HepG2 (cell line): ENCODE data around the gene C11orf65. TPM values are rescaled to one million over a fixed set of nuclear protein-coding genes. Genes with fewer than 3 reads are reported as not detected.

Experiments
- ATAC-seq: fragments of 200-7000 bp; cut with Tn5 transposase; 3 replicates; pipeline ENCODE4 v1.9.1; 2020; ENCODE audit warnings: mild to moderate bottlenecking, moderate library complexity
- BruUV-seq: library from RNA; stranded (reverse); fragments of 400-500 nt; replicated peaks from 2 replicates; lab custom pipeline; 2021; lab: Mats Ljungman, UMichigan
- CTCF ChIA-PET: fragments of 300-600 bp; formaldehyde crosslinking; extraction: SDS; loops from one replicate; lab custom pipeline; 2021; ENCODE audit warnings: low total read pairs, inconsistent platforms, low intra/inter-chr PET ratio; lab: Yijun Ruan, JAX
- POLR2A ChIA-PET: fragments of 350-600 bp; sonication (Branson Sonifier 250); formaldehyde crosslinking; loops from one replicate; lab custom pipeline; 2020; ENCODE audit warnings: antibody characterized with exemption, inconsistent platforms; lab: Yijun Ruan, JAX
- DNase-seq: peaks from one replicate; pipeline ENCODE4 v3.0.0-alpha.2; 2015; ENCODE audit warnings: low spot score
- FAIRE-seq: peaks from 3 replicates; lab custom pipeline; 2011; peaks lifted over from hg19 to GRCh38; lab: Jason Lieb, UNC
- H2AFZ ChIP-seq: one replicate; pipeline ENCODE4 v1.6.1; 2011; ENCODE audit warnings: low read length, inconsistent platforms
- H3K27ac ChIP-seq: fragments of 300-600 bp; 3 replicates; pipeline ENCODE4 v1.8.0; 2011; ENCODE audit warnings: mixed run types, mild to moderate bottlenecking, mixed read lengths, low read length, inconsistent platforms; ENCODE audit not compliant: insufficient read depth; ENCODE audit errors: extremely low read length
- H3K27me3 ChIP-seq, 2 experiments: fragments of 200-600 bp in 1 of 2; 2 replicates in 1 of 2; 3 replicates in 1 of 2; pipeline versions ENCODE4 v1.6.0 to v1.8.0; 2011; ENCODE audit warnings: low read length in 2 of 2, mild to moderate bottlenecking in 2 of 2, moderate library complexity in 2 of 2, inconsistent platforms in 1 of 2; ENCODE audit not compliant: insufficient read depth in 2 of 2, control insufficient read depth in 1 of 2
- H3K36me3 ChIP-seq, 2 experiments: fragments of 200-600 bp in 1 of 2; replicated peaks in 1 of 2; 2 replicates in 1 of 2; 3 replicates in 1 of 2; pipeline versions ENCODE4 v1.5.1 to v1.8.0; 2011; ENCODE audit warnings: low read length in 2 of 2, inconsistent platforms in 1 of 2; ENCODE audit not compliant: insufficient read depth in 2 of 2, control insufficient read depth in 1 of 2
- H3K4me1 ChIP-seq: 2 replicates; pipeline ENCODE4 v1.5.1; 2012; ENCODE audit warnings: low read length, inconsistent platforms; ENCODE audit not compliant: insufficient read depth
- H3K4me2 ChIP-seq: 2 replicates; pipeline ENCODE4 v1.6.0; 2011; ENCODE audit warnings: low read depth, low read length, inconsistent platforms
- H3K4me3 ChIP-seq, 3 experiments: fragments of 200-600 bp in 1 of 3; sonication (generic), shearing (Covaris generic) in 1 of 3; replicated peaks in 1 of 3; 2 replicates each; pipeline ENCODE4 v1.5.1; 2011 to 2016; ENCODE audit warnings: low read length in 3 of 3, inconsistent platforms in 2 of 3, low read depth in 2 of 3, mild to moderate bottlenecking in 2 of 3, control low read depth in 1 of 3, mixed read lengths in 1 of 3; ENCODE audit not compliant: insufficient read depth in 1 of 3
- H3K79me2 ChIP-seq: one replicate; pipeline ENCODE4 v1.6.1; 2011; ENCODE audit warnings: low read length, inconsistent platforms; ENCODE audit not compliant: insufficient read depth
- H3K9ac ChIP-seq: 2 replicates; pipeline ENCODE4 v1.6.0; 2011; ENCODE audit warnings: mild to moderate bottlenecking, low read depth, low read length, inconsistent platforms; ENCODE audit not compliant: insufficient read depth
- H3K9me3 ChIP-seq: 2 replicates; pipeline ENCODE4 v1.5.1; 2012; ENCODE audit warnings: mild to moderate bottlenecking, low read length
- H4K20me1 ChIP-seq: 2 replicates; pipeline ENCODE4 v1.6.0; 2011; ENCODE audit warnings: inconsistent platforms, mild to moderate bottlenecking, low read length, moderate library complexity; ENCODE audit not compliant: insufficient read depth
- ARID4A ChIP-seq: sonication (generic); formaldehyde crosslinking; IDR thresholded peaks from 2 replicates; pipeline ENCODE4 v1.5.0; 2020; ENCODE audit warnings: mild to moderate bottlenecking, missing genetic modification reagents, borderline replicate concordance
- ATRX ChIP-seq: sonication (generic); formaldehyde crosslinking; IDR thresholded peaks from 2 replicates; pipeline ENCODE4 v1.4.0; 2020; ENCODE audit warnings: missing genetic modification reagents, borderline replicate concordance
- ETV5 ChIP-seq: IDR thresholded peaks from 2 replicates; pipeline ENCODE4 v1.6.1; 2018; ENCODE audit warnings: missing biosample characterization, missing genetic modification reagents, inconsistent platforms, borderline replicate concordance
- GABPB1 ChIP-seq: IDR thresholded peaks from 2 replicates; pipeline ENCODE4 v1.6.1; 2016; ENCODE audit warnings: mild to moderate bottlenecking, missing genetic modification reagents, moderate library complexity, missing compliant biosample characterization
- RNF219 ChIP-seq: sonication (generic); formaldehyde crosslinking; IDR thresholded peaks from 2 replicates; pipeline ENCODE4 v1.5.0; 2020; ENCODE audit warnings: mild to moderate bottlenecking, missing genetic modification reagents
- TRAFD1 ChIP-seq: sonication (generic); formaldehyde crosslinking; IDR thresholded peaks from 2 replicates; pipeline ENCODE4 v1.5.1; 2020; ENCODE audit warnings: missing genetic modification reagents, mild to moderate bottlenecking, borderline replicate concordance
- ZBTB2 ChIP-seq: sonication (generic); formaldehyde crosslinking; IDR thresholded peaks from 2 replicates; pipeline ENCODE4 v1.8.0; 2022; ENCODE audit warnings: low read depth, missing genetic modification reagents
- ZFP82 ChIP-seq: sonication (generic); formaldehyde crosslinking; IDR thresholded peaks from 2 replicates; pipeline ENCODE4 v1.5.1; 2020; ENCODE audit warnings: mild to moderate bottlenecking, missing genetic modification reagents, borderline replicate concordance
- ZNF816 ChIP-seq: sonication (generic); formaldehyde crosslinking; IDR thresholded peaks from 2 replicates; pipeline ENCODE4 v1.8.0; 2022; ENCODE audit warnings: missing genetic modification reagents, mild to moderate bottlenecking, borderline replicate concordance
- ZNF841 ChIP-seq: sonication (generic); formaldehyde crosslinking; IDR thresholded peaks from 2 replicates; pipeline ENCODE4 v1.8.1; 2023; ENCODE audit warnings: missing genetic modification reagents, borderline replicate concordance
- WGBS: methylation state at CpG from one replicate; pipeline ENCODE4 v1.1.6; 2017; ENCODE audit warnings: low lambda C conversion rate; 5-methylcytosine and 5-hydroxymethylcytosine counted together
- in situ Hi-C: cut with HindIII; loops from 2 replicates; pipeline ENCODE4 v1.10.0; 2017; ENCODE audit warnings: low pct_unique_long_range_greater_than_20kb; ENCODE audit not compliant: extremely low pct_ligation_motif_present
- intact Hi-C: fragments of 100-400 bp; cut with micrococcal nuclease; formaldehyde crosslinking; loops from one replicate; pipeline ENCODE4 v1.10.0; 2022; ENCODE audit not compliant: unreplicated experiment
- polyA plus RNA-seq, 8 experiments: library from polyadenylated mRNA; depleted of rRNA in 3 of 8; stranded (reverse) in 7 of 8; unstranded in 1 of 8; fragments of >200 nt; fragmentation: Illumina TruSeq in 4 of 8; extraction: Trizol in 4 of 8; gene quantifications; 2 replicates each; pipeline versions ENCODE4 v1.2.1 to v1.2.3, GENCODE V29; 2011 to 2016; ENCODE audit warnings: low read depth in 4 of 8, missing spikeins in 1 of 8, mixed read lengths in 1 of 8; ENCODE audit not compliant: insufficient read depth in 1 of 8
- total RNA-seq, 5 experiments: library from RNA; depleted of rRNA; stranded (reverse); fragments of >200 nt; fragmentation: Illumina TruSeq; extraction: Trizol; gene quantifications; 2 replicates each; pipeline ENCODE4 v1.2.3, GENCODE V29; 2016; ENCODE audit warnings: low read depth in 1 of 5

Gene C11orf65
- total and polyA plus RNA-seq, 2 of the 13 experiments (the other 11 are each of a cell fraction or from before 2014, with no cell fraction given) = 0.38 to 0.42 TPM

- Histone ChIP-seq H3K4me2 (peak within 1 kb of the TSS; percentile 86), H3K4me1 (peaks cover 47% of the 10 kb centered on the region), H2AFZ (peak within 1 kb of the TSS; percentile 89), H3K27me3 (no peaks in the 10 kb centered on the region), H4K20me1 (no peaks in the 10 kb centered on the region), H3K27ac (peak within 1 kb of the TSS; percentile 79), H3K36me3 (no peaks in the 10 kb centered on the region; a peak in 1 of 5 replicates), H3K79me2 (no peaks in the 10 kb centered on the region), H3K9me3 (no peaks in the 10 kb centered on the region), H3K9ac (peak within 1 kb of the TSS; percentile 80), H3K4me3 (peak within 1 kb of the TSS; percentile 59 to 77 (median 61))
- ATAC-seq (peak; percentile 90), DNase-seq (peak; percentile 41), FAIRE-seq (no peak)
- intact Hi-C loops = loop anchor here (5.0 to 10.0 kb wide), 2 partner anchors 97 to 139 kb away; partner anchors contain the start of gene EXPH5
- BruUV-seq = TSS peak; percentile 85
- ChIA-PET CTCF (no interaction called here), POLR2A (interaction anchor here (1.5 kb wide), 1 partner anchor 31 kb away, joined by 5 read pairs; the partner anchor contains the start of gene C11orf65)
- in situ Hi-C loops = no loop called here
- 9% methylated on average over 12 of the region's 84 CpGs for WGBS
- TF ChIP-seq ETV5 (CRISPR knock-in tag) = peak; percentile 34; the same call in 1 of the 2 replicates
- 0 out of 2 replicates have a peak, but pooled peaks have one; percentile 45 for TF ChIP-seq ARID4A (CRISPR knock-in tag)
- peak; percentile 25; the same call in 1 of the 2 replicates for TF ChIP-seq ZFP82 (CRISPR knock-in tag)
- TF ChIP-seq ZNF816 (CRISPR knock-in tag) = peak; percentile 82; the same call in 1 of the 2 replicates
- peak; percentile 32; the same call in 1 of the 2 replicates for TF ChIP-seq ZBTB2 (CRISPR knock-in tag)
- TF ChIP-seq TRAFD1 (CRISPR knock-in tag) = no peak
- peak; percentile 88 for TF ChIP-seq ZNF841 (CRISPR knock-in tag)
- TF ChIP-seq RNF219 (CRISPR knock-in tag) = no peak
- peak; percentile 23; the same call in 1 of the 2 replicates for TF ChIP-seq GABPB1 (CRISPR knock-in tag)
- TF ChIP-seq ATRX = no peak
Observed at GRCh38 chr11:108498046-108498815, 30.9 kb upstream of the C11orf65 start, which contains the start of gene POGLUT3. Gene POGLUT3, minus strand, starts transcription at chr11:108498384. Its CDS starts 18 bp downstream, at chr11:108498366.
